Esophagus squamous epithelium (tissue), 4 donors: ENCODE data around the gene LRP1.

Experiments used
- CTCF ChIP-seq, 6 experiments: fragments of 450-650 bp in 4 of 6; fragments of 200-600 bp in 2 of 6; sonication (generic) in 2 of 6; IDR thresholded peaks; one replicate each; pipeline ENCODE4 v1.5.1; 2016 to 2019; ENCODE audit warnings: antibody characterized with exemption in 6 of 6, mild to moderate bottlenecking in 4 of 6, moderate library complexity in 4 of 6
- POLR2A ChIP-seq, 4 donors: fragments of 450-650 bp; IDR thresholded peaks; one replicate each; pipeline ENCODE4 v1.6.1; 2017; ENCODE audit warnings: antibody characterized with exemption in 4 of 4, mild to moderate bottlenecking in 4 of 4, moderate library complexity in 3 of 4

GRCh38 chr12:57138526-57139272, 10.4 kb downstream of the LRP1 start:
- TF ChIP-seq CTCF (IDR thresholded peaks at IDR 0.05), result no peak
- TF ChIP-seq POLR2A (IDR thresholded peaks at IDR 0.05), result no peak
